Panc1 (cell line): Measurements from ENCODE around the gene NR0B1.

Experiments used
- CTCF ChIP-seq: fragments of 450-650 bp; IDR thresholded peaks from 2 replicates; pipeline ENCODE4 v1.5.1; 2017; ENCODE audit warnings: mild to moderate bottlenecking
- POLR2AphosphoS5 ChIP-seq: IDR thresholded peaks from 2 replicates; pipeline ENCODE4 v1.6.1; 2012; ENCODE audit warnings: mild to moderate bottlenecking, low read depth, low read length, moderate library complexity
- REST ChIP-seq, 2 experiments: IDR thresholded peaks; 2 replicates each; pipeline ENCODE4 v1.6.1; 2011 to 2012; ENCODE audit warnings: low read depth in 2 of 2, control low read depth in 1 of 2, low read length in 1 of 2, mild to moderate bottlenecking in 1 of 2, moderate library complexity in 1 of 2; ENCODE audit not compliant: insufficient read depth in 1 of 2
- SIN3A ChIP-seq: IDR thresholded peaks from 2 replicates; pipeline ENCODE4 v1.6.1; 2012; ENCODE audit warnings: low read depth, mild to moderate bottlenecking, low read length, moderate library complexity, borderline replicate concordance; ENCODE audit not compliant: insufficient read depth
- TCF7L2 ChIP-seq: IDR thresholded peaks from 2 replicates; pipeline ENCODE4 v1.6.1; 2011; ENCODE audit warnings: mild to moderate bottlenecking, low read depth, low read length, inconsistent platforms

DNA sequence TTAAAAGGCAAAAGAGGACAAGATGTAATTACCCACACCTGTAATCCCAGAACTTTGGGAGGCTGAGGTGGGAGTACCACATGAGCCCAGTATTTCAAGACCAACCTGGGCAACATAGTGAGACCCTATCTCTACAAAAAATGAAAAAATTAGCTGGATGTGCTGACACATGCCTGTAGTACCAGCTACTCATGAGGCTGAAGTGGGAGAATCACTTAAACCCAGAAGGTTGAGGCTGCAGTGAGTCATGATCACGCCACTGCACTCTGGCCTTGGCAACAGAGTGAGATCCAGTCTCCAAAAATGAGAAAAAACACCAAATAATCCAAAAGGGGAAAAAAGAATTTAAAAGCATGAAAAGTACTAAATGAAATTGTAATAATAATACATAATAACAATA, 30.8 kb downstream of the NR0B1 start:
- TF ChIP-seq CTCF = no peak
- TF ChIP-seq POLR2AphosphoS5 = no peak
- no peak for TF ChIP-seq REST (IDR thresholded peaks at IDR 0.05; ENCODE audit: insufficient read depth in 1 of 2, low read depth in 2 of 2, low read length in 1 of 2)
- no peak for TF ChIP-seq SIN3A
- no peak for TF ChIP-seq TCF7L2
